WTC11 (cell line): Measurements from ENCODE around the gene OR52D1. TPM values are rescaled to one million over a fixed set of nuclear protein-coding genes. Genes with fewer than 3 reads are reported as not detected.

Experiments
- ATAC-seq: fragments of 200-7000 bp; cut with Tn5 transposase; 2 replicates; pipeline ENCODE4 v1.10.0; 2021; ENCODE audit warnings: mild to moderate bottlenecking, moderate library complexity
- CTCF ChIA-PET: fragments of 300-600 bp; sonication (Branson Sonifier 250); formaldehyde crosslinking; loops from one replicate; lab custom pipeline; 2021; ENCODE audit warnings: antibody characterized with exemption; lab: Charles Lee
- POLR2A ChIA-PET: fragments of 350-600 bp; sonication (Branson Sonifier 250); formaldehyde crosslinking; loops from one replicate; lab custom pipeline; 2021; ENCODE audit warnings: antibody characterized with exemption; lab: Charles Lee
- DNase-seq: peaks from one replicate; pipeline ENCODE4 v3.0.0; 2021; ENCODE audit warnings: low spot score
- H3K27ac Mint-ChIP-seq: 2 replicates; pipeline ENCODE4 v1.8.0; 2021; ENCODE audit warnings: mixed read lengths
- H3K27me3 Mint-ChIP-seq: 2 replicates; pipeline ENCODE4 v1.8.0; 2021; ENCODE audit warnings: low read depth, mild to moderate bottlenecking, moderate library complexity, mixed read lengths
- H3K36me3 Mint-ChIP-seq: 2 replicates; pipeline ENCODE4 v1.8.0; 2021; ENCODE audit warnings: mixed read lengths
- H3K4me1 Mint-ChIP-seq: 2 replicates; pipeline ENCODE4 v1.8.0; 2022; ENCODE audit warnings: mixed read lengths
- H3K4me3 Mint-ChIP-seq: 2 replicates; pipeline ENCODE4 v1.8.0; 2021; ENCODE audit warnings: mild to moderate bottlenecking, moderate library complexity, mixed read lengths
- H3K9me3 Mint-ChIP-seq: 2 replicates; pipeline ENCODE4 v1.8.0; 2021; ENCODE audit warnings: mixed read lengths
- ATF2 ChIP-seq: sonication (generic); formaldehyde crosslinking; IDR thresholded peaks from 2 replicates; pipeline ENCODE4 v1.8.1; 2022; ENCODE audit warnings: low read depth, missing genetic modification reagents, borderline replicate concordance
- ATF3 ChIP-seq: sonication (generic); formaldehyde crosslinking; conservative IDR thresholded peaks from 2 replicates; pipeline ENCODE4 v1.8.1; 2022; ENCODE audit warnings: mild to moderate bottlenecking, missing genetic modification reagents
- CDX4 ChIP-seq: fragments of 250-450 bp; sonication (Bioruptor Pico); IDR thresholded peaks from 2 replicates; pipeline ENCODE4 v1.9.0; 2021; ENCODE audit warnings: moderate library complexity, mild to moderate bottlenecking, inconsistent platforms, borderline replicate concordance
- CREB1 ChIP-seq: sonication (generic); formaldehyde crosslinking; IDR thresholded peaks from 2 replicates; pipeline ENCODE4 v1.8.0; 2023; ENCODE audit warnings: mild to moderate bottlenecking, missing genetic modification reagents
- E2F4 ChIP-seq: sonication (generic); formaldehyde crosslinking; IDR thresholded peaks from 2 replicates; pipeline ENCODE4 v1.8.1; 2022; ENCODE audit warnings: low read depth, mild to moderate bottlenecking, moderate library complexity, missing genetic modification reagents, borderline replicate concordance
- ETV6 ChIP-seq: sonication (generic); formaldehyde crosslinking; IDR thresholded peaks from 2 replicates; pipeline ENCODE4 v1.8.1; 2022; ENCODE audit warnings: mild to moderate bottlenecking, missing genetic modification reagents
- GABPB1 ChIP-seq: sonication (generic); formaldehyde crosslinking; IDR thresholded peaks from 2 replicates; pipeline ENCODE4 v1.8.1; 2023; ENCODE audit warnings: mild to moderate bottlenecking, missing genetic modification reagents
- GTF2I ChIP-seq: fragments of 250-450 bp; sonication (Bioruptor Pico); conservative IDR thresholded peaks from 2 replicates; pipeline ENCODE4 v1.4.0; 2021; ENCODE audit warnings: mild to moderate bottlenecking
- HMGA2 ChIP-seq: fragments of 250-450 bp; sonication (Bioruptor Pico); IDR thresholded peaks from 2 replicates; pipeline ENCODE4 v1.4.0; 2021; ENCODE audit warnings: mild to moderate bottlenecking, moderate library complexity
- JAZF1 ChIP-seq: fragments of 250-450 bp; sonication (Bioruptor Pico); IDR thresholded peaks from 2 replicates; pipeline ENCODE4 v1.9.0; 2021; ENCODE audit warnings: moderate library complexity, mild to moderate bottlenecking, inconsistent platforms
- MAX ChIP-seq: sonication (generic); formaldehyde crosslinking; IDR thresholded peaks from 2 replicates; pipeline ENCODE4 v1.8.0; 2022; ENCODE audit warnings: mild to moderate bottlenecking, missing genetic modification reagents
- MYBL2 ChIP-seq: sonication (generic); formaldehyde crosslinking; IDR thresholded peaks from 2 replicates; pipeline ENCODE4 v1.8.1; 2023; ENCODE audit warnings: mild to moderate bottlenecking, moderate library complexity, missing genetic modification reagents
- NFATC4 ChIP-seq: fragments of 250-450 bp; sonication (Bioruptor Pico); IDR thresholded peaks from 2 replicates; pipeline ENCODE4 v1.9.0; 2021; ENCODE audit warnings: mild to moderate bottlenecking
- NFE2L1 ChIP-seq: sonication (generic); formaldehyde crosslinking; IDR thresholded peaks from 2 replicates; pipeline ENCODE4 v1.8.1; 2023; ENCODE audit warnings: missing genetic modification reagents
- NR1H2 ChIP-seq: sonication (generic); formaldehyde crosslinking; IDR thresholded peaks from 2 replicates; pipeline ENCODE4 v1.9.0; 2021; ENCODE audit warnings: mild to moderate bottlenecking, moderate library complexity, missing genetic modification reagents
- NR2C2 ChIP-seq: sonication (generic); formaldehyde crosslinking; IDR thresholded peaks from 2 replicates; pipeline ENCODE4 v1.8.0; 2022; ENCODE audit warnings: mild to moderate bottlenecking, missing genetic modification reagents
- NR3C1 ChIP-seq: sonication (generic); formaldehyde crosslinking; conservative IDR thresholded peaks from 2 replicates; pipeline ENCODE4 v1.8.1; 2023; ENCODE audit warnings: low read depth, mild to moderate bottlenecking, missing genetic modification reagents
- PRRX2 ChIP-seq: fragments of 250-450 bp; sonication (Bioruptor Pico); IDR thresholded peaks from 2 replicates; pipeline ENCODE4 v1.8.0; 2021; ENCODE audit warnings: mild to moderate bottlenecking
- RORB ChIP-seq: fragments of 250-450 bp; sonication (Bioruptor Pico); IDR thresholded peaks from 2 replicates; pipeline ENCODE4 v1.9.0; 2021; ENCODE audit warnings: mild to moderate bottlenecking
- SOX15 ChIP-seq: fragments of 250-450 bp; sonication (Bioruptor Pico); IDR thresholded peaks from 2 replicates; pipeline ENCODE4 v1.9.0; 2021; ENCODE audit warnings: mild to moderate bottlenecking
- USF1 ChIP-seq: sonication (generic); formaldehyde crosslinking; IDR thresholded peaks from 2 replicates; pipeline ENCODE4 v1.8.0; 2022; ENCODE audit warnings: mild to moderate bottlenecking, missing genetic modification reagents
- USF2 ChIP-seq: sonication (generic); formaldehyde crosslinking; IDR thresholded peaks from 2 replicates; pipeline ENCODE4 v1.8.1; 2023; ENCODE audit warnings: mild to moderate bottlenecking, missing genetic modification reagents, moderate library complexity
- ZNF219 ChIP-seq: sonication (generic); formaldehyde crosslinking; IDR thresholded peaks from 2 replicates; pipeline ENCODE4 v1.8.0; 2023; ENCODE audit warnings: missing genetic modification reagents, mild to moderate bottlenecking, borderline replicate concordance
- ZNF232 ChIP-seq: sonication (generic); formaldehyde crosslinking; IDR thresholded peaks from 2 replicates; pipeline ENCODE4 v1.8.0; 2022; ENCODE audit warnings: mild to moderate bottlenecking, missing genetic modification reagents
- ZNF263 ChIP-seq: sonication (generic); formaldehyde crosslinking; IDR thresholded peaks from 2 replicates; pipeline ENCODE4 v1.8.1; 2022; ENCODE audit warnings: low read depth, mild to moderate bottlenecking, moderate library complexity, missing genetic modification reagents
- ZNF416 ChIP-seq: fragments of 250-450 bp; sonication (Bioruptor Pico); IDR thresholded peaks from 2 replicates; pipeline ENCODE4 v1.9.0; 2021; ENCODE audit warnings: mild to moderate bottlenecking, inconsistent platforms
- ZNF423 ChIP-seq: fragments of 250-450 bp; sonication (Bioruptor Pico); IDR thresholded peaks from 2 replicates; pipeline ENCODE4 v2.1.2; 2022; ENCODE audit warnings: mild to moderate bottlenecking, moderate library complexity
- ZNF425 ChIP-seq: fragments of 250-450 bp; sonication (Bioruptor Pico); conservative IDR thresholded peaks from 2 replicates; pipeline ENCODE4 v1.9.0; 2021; ENCODE audit warnings: mild to moderate bottlenecking
- ZNF671 ChIP-seq: fragments of 250-450 bp; sonication (Bioruptor Pico); IDR thresholded peaks from 2 replicates; pipeline ENCODE4 v1.8.0; 2021; ENCODE audit warnings: mild to moderate bottlenecking
- total RNA-seq: library from RNA; stranded (reverse); gene quantifications from 3 replicates; pipeline ENCODE4 v1.2.3, GENCODE V29; 2021

Gene OR52D1
- total RNA-seq, 1 experiment from 2014 or later, result not detected

GRCh38 chr11:5489576-5490357, 1.3 kb downstream of the OR52D1 start:
- ATAC-seq, result no peak
- TF ChIP-seq MYBL2 (CRISPR knock-in tag), result no peak
- TF ChIP-seq ZNF423 (CRISPR knock-in tag), result no peak
- no peak for TF ChIP-seq MAX
- no peak for TF ChIP-seq RORB (CRISPR knock-in tag)
- TF ChIP-seq CREB1 (CRISPR knock-in tag), result no peak
- no peak for TF ChIP-seq NR2C2 (CRISPR knock-in tag)
- no peak for TF ChIP-seq NR3C1
- TF ChIP-seq CDX4 (CRISPR knock-in tag), result no peak
- TF ChIP-seq NR1H2 (CRISPR knock-in tag), result no peak
- TF ChIP-seq, all 79 proteins: peak for 0
- H3K27ac Mint-ChIP-seq, result no peak overlapping the region
- ChIA-PET POLR2A (no interaction called here), CTCF (no interaction called here)
- H3K4me3 Mint-ChIP-seq, result no peak overlapping the region
- no peaks in the 10 kb centered on the region for H3K36me3 Mint-ChIP-seq
- no peaks in the 10 kb centered on the region for H3K4me1 Mint-ChIP-seq
- DNase-seq, result no peak
- no peaks in the 10 kb centered on the region; the same call in 1 of the 2 replicates for H3K27me3 Mint-ChIP-seq
- no peaks in the 10 kb centered on the region for H3K9me3 Mint-ChIP-seq

- no peak overlapping the region for H3K4me3 Mint-ChIP-seq
- DNase-seq (no peak), ATAC-seq (no peak)
- POLR2A ChIA-PET, result no interaction called here
- H3K9me3 Mint-ChIP-seq, result no peaks in the 10 kb centered on the region
- no peak overlapping the region for H3K27ac Mint-ChIP-seq
- H3K27me3 Mint-ChIP-seq, result no peaks in the 10 kb centered on the region
- TF ChIP-seq USF2 (CRISPR knock-in tag), result no peak
- no peak for TF ChIP-seq E2F4
- TF ChIP-seq NFATC4 (CRISPR knock-in tag), result no peak
- TF ChIP-seq ETV6 (CRISPR knock-in tag), result no peak
- no peak for TF ChIP-seq ZNF425 (CRISPR knock-in tag)
- no peak for TF ChIP-seq GTF2I (CRISPR knock-in tag)
- TF ChIP-seq ZNF263 (CRISPR knock-in tag), result no peak
- no peak for TF ChIP-seq ZNF416
- TF ChIP-seq ATF2 (CRISPR knock-in tag), result no peak
- TF ChIP-seq HMGA2 (CRISPR knock-in tag), result no peak
- no peak for TF ChIP-seq GABPB1 (CRISPR knock-in tag)
- no peak for TF ChIP-seq ZNF671
- no peak for TF ChIP-seq PRRX2 (CRISPR knock-in tag)
- TF ChIP-seq JAZF1 (CRISPR knock-in tag), result no peak
- no peak for TF ChIP-seq NFE2L1
- no peak for TF ChIP-seq ZNF219 (CRISPR knock-in tag)
- no peak for TF ChIP-seq USF1 (CRISPR knock-in tag)
- no peak for TF ChIP-seq ATF3
- TF ChIP-seq ZNF232 (CRISPR knock-in tag), result no peak
- no peak for TF ChIP-seq SOX15 (CRISPR knock-in tag)
- 0 out of 2 replicates have a peak, but pooled peaks cover 3% of the 10 kb centered on the region for H3K4me1 Mint-ChIP-seq
- no peaks in the 10 kb centered on the region for H3K36me3 Mint-ChIP-seq
- CTCF ChIA-PET, result no interaction called here
These were observed 11.2 kb downstream of the OR52D1 start for GRCh38 chr11:5499671-5500070.
